Heart left ventricle (tissue), 13 donors: Measurements from ENCODE around the gene MUCL3.

ENCODE experiments used
- CTCF ChIP-seq, 12 donors: fragments of 200-600 bp; sonication (generic) in 4 of 12; IDR thresholded peaks; one replicate each; pipeline versions ENCODE4 v1.5.0 to v1.8.0; 2018 to 2022; ENCODE audit warnings: antibody characterized with exemption in 12 of 12, mild to moderate bottlenecking in 5 of 12
- POLR2A ChIP-seq, 2 donors: fragments of 450-650 bp; IDR thresholded peaks; one replicate each; pipeline ENCODE4 v1.6.1; 2017; ENCODE audit warnings: antibody characterized with exemption in 2 of 2, mild to moderate bottlenecking in 2 of 2, moderate library complexity in 2 of 2
- donor health status: ischemic (EF 13 %, LVEDD 7.1; RV severe dilation, severe dysfunction).
- donor health status: DM: no; HTN: yes; CAD: no.
- donor health status: DM: no; HTN: no; CAD: no.
- donor health status: ischemic (EF 25% LVEDD 6.9; RV normal size, moderate dysfunction).
- donor health status: ischemic (EF 25% LVEDD 5.7; RV mildly dilated, moderate dysfunction).
- donor health status: ischemic (EF 35%, LVEDD 5.7; RV mildly dilated, moderate dysfunction).
- donor health status: nonischemic (EF 11% LVEDD 7.7; RV severe dilation, severe dysfunction).
- donor health status: DM: yes; HTN: yes; CAD: no.
- donor health status: PGD.
- donor health status: ischemic (EF 29% LVEDD 5.4; RV normal size, mild dysfunction).
- donor health status: nonischemic (EF 23%, LVEDD 6.1; RV moderate dilation, normal function).

- TF ChIP-seq POLR2A (IDR thresholded peaks at IDR 0.05) (no peak), CTCF (IDR thresholded peaks at IDR 0.05) (no peak)
These were observed 12.1 kb upstream of the MUCL3 start for GRCh38 chr6:30928677-30929076.
